GM19035 (cell line): ENCODE results near the gene WNT5B.

Experiments used
- ATAC-seq: cut with Tn5 transposase; IDR thresholded peaks from one replicate; pipeline ENCODE4 v1.9.1; 2021; ENCODE audit not compliant: unreplicated experiment

WNT5B gene

GRCh38 chr12:1629338-1630132 is 504 bp downstream of the WNT5B start:
- no peak for ATAC-seq

- ATAC-seq = no peak
Observed at GRCh38 chr12:1630133-1630826, 1.2 kb downstream of the WNT5B start.

GRCh38 chr12:1630827-1631591 is 2.0 kb downstream of the WNT5B start:
- no peak for ATAC-seq

DNA sequence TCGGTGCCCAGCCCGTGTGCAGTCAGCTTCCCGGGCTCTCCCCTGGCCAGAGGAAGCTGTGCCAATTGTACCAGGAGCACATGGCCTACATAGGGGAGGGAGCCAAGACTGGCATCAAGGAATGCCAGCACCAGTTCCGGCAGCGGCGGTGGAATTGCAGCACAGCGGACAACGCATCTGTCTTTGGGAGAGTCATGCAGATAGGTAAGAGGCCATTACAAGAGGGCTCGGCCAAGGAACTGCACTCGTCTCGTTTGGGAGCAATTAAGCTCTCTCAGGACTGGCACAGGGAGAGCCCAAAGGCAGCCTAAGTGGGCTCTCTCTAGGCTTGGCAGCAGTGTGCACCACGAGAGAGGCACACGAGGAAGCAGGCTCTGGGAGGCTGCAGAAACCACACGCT is 3.7 kb downstream of the WNT5B start:
- no peak for ATAC-seq

DNA sequence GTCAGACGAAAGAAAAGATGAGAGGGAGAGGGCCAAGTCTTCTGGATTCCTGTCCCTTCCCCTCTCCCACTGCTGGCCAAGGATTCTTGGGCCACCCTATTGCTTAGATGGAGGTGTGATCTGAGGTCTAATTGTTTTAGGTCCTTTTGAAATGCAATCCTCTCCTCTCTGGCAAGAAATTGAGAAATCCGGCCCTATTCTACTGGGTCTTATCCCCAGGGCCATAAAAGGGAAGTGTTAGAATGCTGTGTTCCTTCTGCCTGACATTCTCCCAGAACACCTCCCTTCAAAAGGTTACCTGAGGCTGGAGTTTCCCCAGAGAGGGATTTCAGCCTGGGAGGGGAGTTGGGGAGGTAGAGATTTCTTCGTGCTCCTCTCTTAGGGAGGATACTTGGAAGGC is 4.4 kb downstream of the WNT5B start:
- no peak for ATAC-seq

DNA sequence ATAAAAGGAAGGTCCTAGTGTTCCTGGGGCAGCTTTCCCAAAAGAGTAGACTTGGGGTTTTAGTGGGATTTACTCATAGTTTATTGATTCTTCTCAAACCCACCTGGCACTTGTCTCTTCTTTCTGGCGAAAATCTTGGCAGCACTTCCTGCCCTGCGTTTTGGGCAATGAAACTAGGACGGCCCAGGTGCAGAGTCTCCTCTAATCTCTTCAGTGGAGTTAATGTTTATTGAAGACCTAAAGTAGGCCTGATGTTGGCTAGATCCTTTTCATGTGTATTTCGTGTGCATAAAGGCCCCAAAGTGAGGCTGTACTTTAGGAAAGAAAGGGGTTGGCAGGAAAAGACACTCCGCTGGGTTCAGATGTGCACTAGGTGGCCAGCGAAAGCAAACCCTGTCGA is 5.1 kb downstream of the WNT5B start:
- no peak for ATAC-seq

DNA sequence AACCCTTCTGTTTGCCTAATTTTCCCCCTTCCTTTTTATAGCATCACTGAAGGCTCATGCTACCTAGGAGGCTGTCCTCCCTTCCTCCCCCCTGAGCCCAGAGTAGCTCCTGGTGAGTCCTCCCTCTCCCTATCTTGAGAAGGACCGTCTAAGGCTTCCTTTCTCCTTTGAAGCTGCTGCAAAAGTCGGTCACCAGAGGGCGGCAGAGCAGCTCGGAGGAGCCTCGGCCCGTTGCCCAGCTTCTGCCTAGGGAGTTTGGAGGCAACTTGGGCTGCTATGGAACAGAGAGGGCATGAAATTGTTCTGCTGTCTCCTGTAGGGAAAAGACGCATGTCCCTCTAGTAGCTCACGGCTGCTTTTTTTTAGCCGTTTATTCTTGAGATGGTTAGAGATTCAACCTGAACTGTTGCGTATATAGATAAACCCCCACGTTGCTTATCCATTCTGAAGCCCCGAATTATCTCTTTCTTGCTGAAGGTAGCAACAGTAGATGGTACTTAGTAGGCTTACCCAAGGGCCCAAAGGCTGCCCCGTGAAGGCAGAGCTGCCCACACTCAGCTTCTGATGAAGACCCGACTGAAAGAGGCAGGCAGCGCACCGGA is 5.7 kb downstream of the WNT5B start:
- no peak for ATAC-seq

DNA sequence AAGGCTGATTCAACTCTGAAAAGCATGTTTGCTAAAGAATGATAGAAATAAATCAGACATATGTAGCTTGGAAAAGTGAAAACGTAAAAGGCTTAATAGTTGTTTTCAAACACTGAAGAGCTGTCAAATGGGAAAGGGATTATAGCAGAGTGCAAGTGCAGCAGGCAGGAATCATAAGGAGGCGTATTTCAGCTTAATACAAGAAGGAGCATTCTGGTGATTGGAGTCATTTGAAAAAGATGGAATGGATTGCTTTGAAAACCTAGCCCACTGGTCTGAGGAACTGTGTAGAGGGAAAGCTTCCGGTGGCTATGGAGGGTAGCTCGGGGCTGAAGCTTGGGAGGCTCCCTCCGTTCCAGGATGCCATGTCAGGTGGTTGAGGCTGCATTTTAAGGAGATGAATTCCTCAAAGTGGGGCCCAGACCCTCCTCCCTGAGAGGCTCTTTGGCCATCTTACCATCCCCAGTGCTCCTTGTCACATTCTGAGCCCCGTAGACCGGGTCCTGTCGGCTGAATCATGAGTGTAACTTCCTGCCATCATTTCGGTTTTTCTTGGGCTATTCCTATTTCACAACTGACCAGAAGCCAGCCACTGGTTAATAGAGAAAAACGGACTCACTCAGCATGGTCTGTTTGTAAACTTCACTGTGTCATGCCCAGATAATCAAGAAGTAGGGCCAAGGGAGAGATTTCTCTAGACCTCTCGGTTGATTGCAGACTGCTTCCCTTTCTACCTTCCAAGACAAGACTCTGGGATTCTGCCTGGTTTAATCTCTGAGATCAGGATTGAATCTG is 6.5 kb downstream of the WNT5B start:
- no peak for ATAC-seq

GRCh38 chr12:1638203-1638602 is 9.2 kb downstream of the WNT5B start:
- ATAC-seq = no peak

GRCh38 chr12:1639538-1639937 is 10.5 kb downstream of the WNT5B start:
- ATAC-seq = no peak

DNA sequence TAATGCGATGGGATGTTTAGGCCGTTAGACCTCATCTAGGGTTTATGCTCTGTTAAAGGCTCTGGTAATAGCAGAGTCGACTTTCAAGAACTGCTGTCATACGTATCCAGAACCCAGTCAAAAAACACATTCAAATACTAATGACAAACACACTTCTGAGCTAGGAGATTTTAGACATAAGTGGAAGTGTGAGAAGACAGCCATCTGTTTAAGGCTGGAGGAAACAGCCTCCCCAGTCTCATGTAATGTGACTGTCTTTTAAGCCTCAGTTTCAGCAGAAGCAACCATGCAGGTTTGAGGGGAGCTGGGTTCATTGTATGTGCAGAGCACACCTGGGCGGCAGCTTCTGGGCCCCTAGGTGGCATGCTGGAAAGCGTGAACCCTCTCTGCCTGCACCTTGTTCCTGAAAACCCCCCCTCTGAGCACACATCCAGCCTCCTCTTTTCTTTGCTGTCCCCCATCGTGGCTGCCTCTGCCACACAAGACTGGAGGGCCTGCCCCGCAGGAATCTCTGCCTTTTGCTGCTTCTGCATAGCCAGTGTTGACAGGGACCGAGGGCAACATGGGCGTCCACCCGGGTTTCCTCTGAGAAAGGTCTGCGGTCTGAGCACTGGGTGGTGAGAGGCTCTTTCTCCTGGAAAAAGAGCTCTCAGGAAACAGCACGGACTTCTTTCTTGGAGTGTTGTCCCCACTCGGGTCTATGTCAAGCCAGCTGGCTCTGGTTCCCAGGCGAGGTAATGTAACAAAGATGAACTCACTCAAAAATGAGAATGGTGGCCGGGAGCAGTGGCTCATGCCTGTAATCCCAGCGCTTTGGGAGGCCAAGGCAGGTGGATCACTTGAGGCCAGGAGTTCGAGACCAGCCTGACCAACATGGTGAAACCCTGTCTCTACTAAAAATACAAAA is 11.6 kb downstream of the WNT5B start:
- ATAC-seq = no peak

DNA sequence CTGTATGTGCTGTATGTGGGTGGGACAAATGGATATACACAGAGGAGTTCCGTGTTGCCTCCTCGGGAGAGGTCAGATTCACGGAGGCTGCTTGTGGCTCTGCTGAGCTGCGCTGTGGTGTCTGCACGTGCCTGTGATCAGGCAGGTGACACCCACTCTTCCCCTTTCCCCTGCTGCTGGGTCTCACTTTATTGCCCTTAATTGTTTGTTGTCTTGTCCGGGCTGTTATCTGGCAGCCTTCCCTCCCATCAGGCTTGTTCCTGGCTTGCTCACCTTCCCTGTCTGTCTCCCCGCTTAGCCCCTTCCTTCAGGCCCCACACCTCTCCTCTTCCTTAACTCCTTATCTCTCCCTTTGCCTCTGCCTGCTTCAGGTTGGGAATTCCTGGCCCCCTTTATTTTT is 13.5 kb downstream of the WNT5B start:
- ATAC-seq = no peak

DNA sequence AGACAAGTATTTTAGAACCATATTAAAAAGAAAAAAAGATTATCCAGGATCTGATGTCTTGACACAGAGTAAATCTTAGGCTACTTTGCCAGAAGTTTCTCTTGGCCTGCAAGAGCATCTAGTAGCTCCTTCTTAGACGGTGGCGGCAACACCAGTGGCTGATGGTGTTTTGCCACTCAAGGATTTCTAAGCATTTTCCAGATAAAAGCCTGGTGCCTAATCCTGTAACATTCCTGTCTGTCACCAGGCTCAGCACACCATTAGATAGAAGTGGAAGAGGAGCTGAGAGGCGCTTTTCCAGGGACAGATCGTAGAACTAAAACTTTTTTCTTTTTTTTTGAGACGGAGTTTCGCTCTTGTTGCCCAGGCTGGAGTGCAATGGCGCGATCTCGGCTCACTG is 14.0 kb downstream of the WNT5B start:
- no peak for ATAC-seq

GRCh38 chr12:1643905-1644533 is 15.0 kb downstream of the WNT5B start:
- ATAC-seq = no peak

DNA sequence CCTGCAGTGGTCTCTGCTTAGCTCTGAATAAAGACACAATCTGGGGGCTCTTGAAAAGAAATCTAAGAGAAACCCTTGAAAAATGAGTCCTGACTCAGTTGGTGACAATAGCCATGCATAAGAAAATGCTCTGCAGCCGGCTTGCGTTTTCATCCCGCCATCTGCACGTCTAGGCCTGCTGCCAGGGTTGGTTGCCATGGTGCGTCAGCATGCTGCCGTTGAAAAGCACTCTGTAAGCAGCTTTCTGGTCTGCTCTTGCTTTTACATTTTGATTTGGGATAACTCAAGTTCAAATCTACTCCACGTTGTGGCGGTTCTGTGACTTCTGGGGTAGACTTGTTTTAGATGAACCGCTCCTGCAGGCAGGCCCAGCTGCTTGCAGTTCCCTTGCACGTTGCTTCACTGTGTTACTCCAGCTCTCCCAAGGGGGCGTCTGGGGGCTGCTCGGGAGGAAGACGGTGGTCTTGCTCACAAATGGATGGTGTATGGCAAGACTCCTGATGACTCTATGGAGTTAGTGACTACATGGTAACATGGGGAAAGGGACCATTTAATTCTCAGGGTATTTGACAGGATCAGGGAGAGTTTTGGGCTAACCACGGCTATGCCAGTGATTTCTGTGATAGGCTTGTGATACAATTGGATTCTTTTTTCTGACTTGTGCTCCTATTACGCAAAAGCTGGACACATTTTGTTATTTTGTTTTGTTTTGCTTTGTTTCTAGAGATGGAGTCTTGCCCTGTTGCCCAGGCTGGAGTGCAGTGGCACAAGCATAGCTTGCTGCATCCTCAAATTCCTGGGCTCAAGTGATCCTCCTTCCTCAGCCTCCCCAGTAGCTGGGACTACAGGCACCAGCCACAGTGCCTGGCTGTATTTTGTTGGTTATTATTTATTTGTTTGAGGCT is 15.8 kb downstream of the WNT5B start:
- ATAC-seq = no peak

- no peak for ATAC-seq
Observed at GRCh38 chr12:1645819-1646218, 16.8 kb downstream of the WNT5B start.

- ATAC-seq = no peak
Observed at GRCh38 chr12:1646569-1647284, 17.7 kb downstream of the WNT5B start.

DNA sequence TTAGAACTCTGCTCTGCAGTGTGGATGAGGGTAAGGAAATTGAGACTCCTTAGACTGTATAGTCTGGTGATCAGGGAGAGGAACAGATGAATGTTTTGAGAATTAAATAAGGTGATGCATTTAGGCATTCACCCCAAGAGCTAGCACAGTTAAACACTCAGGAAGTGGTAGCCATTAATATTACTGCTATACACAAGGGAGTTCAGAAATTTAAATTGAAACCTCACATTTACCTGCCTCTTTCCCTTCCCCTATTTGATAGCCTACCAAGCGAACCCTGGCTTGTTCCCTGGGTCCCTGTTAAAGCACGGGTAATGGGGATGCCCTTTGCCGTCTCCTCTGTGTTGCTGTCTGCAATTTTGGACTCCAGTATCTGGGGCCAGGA is 18.2 kb downstream of the WNT5B start:
- ATAC-seq = no peak
